Activated naive CD8-positive, alpha-beta T cell treated with anti-CD3 and anti-CD28 coated beads, Interleukin-2, amount 50 U/mL, for 16 hours (primary cell): Measurements from ENCODE around the gene FGD1.
"Not testable (repeated sequence)": the region's sequence is repeated elsewhere in the genome, so short reads cannot be mapped to it uniquely, and the experiment has no call there.

Experiments
- DNase-seq: peaks from one replicate; pipeline ENCODE4 v3.0.0-alpha.2; 2020; ENCODE audit warnings: low read depth, low spot score

Gene FGD1

DNA sequence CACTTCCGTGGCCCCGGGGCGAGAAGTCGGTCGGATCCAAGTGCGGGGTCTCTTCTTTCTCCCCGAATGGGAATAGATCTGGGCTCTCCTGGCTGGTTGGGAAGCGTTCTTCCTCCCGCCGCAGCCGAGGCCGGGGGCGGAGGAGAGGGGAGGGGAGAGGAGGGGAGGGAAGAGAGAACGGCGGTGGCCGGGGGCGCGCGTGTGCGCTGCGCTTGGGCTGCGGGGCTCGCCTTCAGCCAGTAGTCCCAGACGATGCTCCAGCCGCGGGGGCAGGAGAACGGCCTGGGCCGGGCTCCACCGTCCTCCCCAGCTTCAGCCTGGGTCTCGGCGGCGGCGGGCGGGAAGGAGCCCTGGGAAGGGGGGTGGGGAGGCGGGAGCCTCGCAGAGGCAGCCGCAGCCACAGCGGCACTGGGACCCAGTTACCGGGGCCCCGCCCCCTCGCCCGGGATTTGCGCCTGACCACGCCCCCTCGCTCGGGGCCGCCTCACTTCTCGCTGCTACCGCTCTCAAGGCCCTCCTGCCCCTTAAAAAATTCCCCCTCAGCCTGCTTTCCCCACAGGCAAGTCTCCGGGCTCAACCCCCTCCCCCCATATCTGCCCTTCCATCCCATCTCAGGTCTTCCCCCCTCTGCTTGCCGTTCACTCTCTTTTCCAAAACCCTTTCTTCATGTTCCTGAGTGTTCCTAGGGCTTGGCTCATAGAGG lies at the start of gene FGD1:
Gene FGD1, minus strand, starts transcription at position 421 of the 703 bp plus-strand sequence. CDS start 802 bp downstream, outside the sequence.
- peak; percentile 1 for DNase-seq

DNA sequence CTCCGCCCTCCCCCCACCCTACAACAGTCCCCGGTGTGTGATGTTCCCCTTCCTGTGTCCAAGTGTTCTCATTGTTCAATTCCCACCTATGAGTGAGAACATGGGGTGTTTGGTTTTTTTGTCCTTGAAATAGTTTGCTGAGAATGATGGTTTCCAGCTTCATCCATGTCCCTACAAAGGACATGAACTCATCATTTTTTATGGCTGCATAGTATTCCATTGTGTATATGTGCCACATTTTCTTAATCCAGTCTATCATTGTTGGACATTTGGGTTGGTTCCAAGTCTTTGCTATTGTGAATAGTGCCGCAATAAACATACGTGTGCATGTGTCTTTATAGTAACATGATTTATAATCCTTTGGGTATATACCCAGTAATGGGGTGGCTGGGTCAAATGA lies 46.2 kb upstream of the FGD1 start:
- not testable (repeated sequence) for DNase-seq

DNA sequence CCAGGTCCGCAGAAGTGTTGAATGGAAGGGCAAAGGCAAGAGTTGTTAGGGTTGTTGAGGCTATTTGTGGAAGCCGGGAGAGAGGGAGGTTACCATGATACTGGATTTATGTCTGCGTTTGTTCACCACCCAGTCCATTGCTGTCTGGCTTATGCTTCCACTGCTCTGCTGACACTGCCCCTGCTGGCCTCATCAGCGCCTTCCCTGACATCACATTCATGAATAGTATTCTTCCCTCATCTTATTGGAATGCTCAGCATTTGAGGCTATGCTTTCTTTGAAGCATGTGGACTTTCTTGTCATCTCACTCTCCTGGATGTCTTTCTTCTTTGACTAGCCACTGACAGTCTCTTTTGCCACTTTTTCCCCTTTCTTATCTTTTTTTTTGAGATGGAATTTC lies 44.3 kb upstream of the FGD1 start:
- no peak for DNase-seq

DNA sequence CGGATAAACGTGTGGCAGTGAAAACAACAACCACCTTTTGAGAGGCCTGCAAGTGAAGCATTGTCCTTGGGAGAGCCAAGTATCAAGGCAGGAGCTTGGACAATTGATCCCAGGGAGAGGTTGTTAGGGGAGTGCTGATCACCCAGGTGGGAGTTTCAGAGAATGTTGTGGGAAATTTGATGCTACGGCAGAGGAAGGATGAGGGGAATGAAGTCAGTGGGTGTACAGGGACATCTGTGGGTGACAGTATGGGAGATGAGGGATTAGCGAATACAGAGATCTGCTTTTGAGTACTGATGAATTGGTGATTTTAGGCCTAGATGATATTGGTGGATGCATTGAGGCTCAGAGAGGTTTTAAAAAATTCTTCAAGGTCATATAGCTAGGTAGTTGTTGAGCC lies 38.2 kb upstream of the FGD1 start:
- no peak for DNase-seq

DNA sequence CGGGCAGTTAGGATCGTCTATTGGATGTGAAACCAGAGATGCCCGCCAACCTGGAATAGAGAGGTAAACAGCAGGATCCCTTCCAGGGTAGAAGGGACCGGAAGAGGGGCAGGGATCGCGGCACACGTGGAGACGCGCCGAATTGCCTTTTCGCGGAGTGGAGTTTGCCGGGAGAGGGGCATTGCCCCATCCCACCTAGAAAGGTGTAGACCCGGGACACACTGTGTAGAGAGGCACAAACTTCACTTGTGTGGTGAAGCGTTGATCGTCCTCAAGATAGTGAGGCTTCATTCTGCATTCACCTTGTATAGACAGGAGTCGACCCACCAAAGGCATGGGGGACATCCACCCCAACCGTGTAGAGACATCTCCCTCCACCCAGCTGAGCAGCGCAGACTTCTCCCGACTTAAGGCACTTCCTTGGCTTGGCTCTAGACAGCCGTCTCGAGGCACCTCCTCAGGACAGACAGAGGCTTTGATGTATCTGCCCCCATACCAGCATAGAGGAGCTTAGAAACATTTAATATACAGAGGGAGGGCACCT lies 34.4 kb upstream of the FGD1 start:
- DNase-seq = no peak

GRCh38 chrX:54529552-54530356 lies 33.7 kb upstream of the FGD1 start, which contains the start of gene GNL3L:
Gene GNL3L, plus strand, starts transcription at chrX:54530219. Its CDS starts 2,348 bp downstream, at chrX:54532567.
- peak; percentile 58 for DNase-seq

GRCh38 chrX:54529151-54529550 lies 33.1 kb upstream of the FGD1 start:
- no peak for DNase-seq

- no peak for DNase-seq
Measured at GRCh38 chrX:54509400-54509799, 13.4 kb upstream of the FGD1 start.

- no peak for DNase-seq
Measured at GRCh38 chrX:54496936-54497335, 902 bp upstream of the FGD1 start.

DNA sequence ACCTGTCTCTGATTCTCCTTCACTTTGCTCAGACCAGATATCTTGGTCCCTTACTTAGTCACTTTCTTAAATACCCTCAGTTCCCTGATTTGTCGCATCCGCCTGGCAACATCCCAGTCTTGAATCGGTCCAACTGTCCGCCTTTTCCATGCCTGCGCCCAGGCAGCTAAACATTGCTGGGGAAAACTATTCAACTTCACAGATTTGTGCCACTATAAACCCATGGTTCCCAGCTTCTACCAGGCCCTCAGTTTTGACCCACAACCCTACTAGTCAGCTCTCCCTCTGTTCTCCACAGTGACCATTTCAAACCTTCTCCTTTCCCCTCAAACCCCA lies 451 bp upstream of the FGD1 start:
- no peak for DNase-seq

DNA sequence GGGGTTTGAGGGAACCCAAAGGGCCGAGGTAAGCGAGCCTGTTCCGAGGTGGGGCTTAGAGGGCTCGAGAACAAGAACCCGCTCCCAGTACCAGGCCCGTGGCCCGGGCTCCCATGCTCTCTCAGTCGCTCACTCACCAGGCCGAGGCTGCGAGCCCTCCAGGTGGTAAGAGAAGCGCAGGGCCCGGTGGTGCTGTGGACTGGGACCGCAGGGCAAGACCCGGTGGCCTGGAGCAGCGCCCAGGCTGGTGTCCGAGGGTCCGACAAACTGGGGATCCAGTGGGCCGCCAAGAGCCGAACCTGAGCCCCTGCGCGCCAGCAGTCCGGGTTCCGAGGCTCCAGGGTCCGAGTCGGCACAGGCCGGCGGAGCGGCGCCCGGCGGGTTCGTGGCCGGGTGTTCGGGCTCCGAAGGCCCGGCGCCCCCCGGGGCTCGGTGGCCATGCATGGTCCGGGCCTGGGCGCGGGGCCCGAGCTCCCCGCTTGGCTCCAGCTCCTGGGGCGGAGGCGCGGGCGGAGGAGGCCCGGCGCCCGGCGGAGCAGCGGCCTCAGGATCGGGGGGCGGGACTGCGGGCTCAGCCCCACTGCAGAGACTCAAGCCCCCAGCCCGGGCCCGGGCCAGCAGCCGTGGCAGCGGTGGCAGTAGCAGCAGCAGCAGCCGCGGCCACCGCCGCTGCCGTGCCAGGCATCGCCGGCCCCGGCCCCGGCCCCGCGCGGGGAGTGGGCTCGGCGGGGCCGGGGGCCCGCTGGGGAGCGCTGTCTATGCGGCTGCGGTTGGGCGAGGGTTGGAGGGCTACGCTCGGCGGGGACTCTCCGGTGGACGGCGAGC lies 833 bp downstream of the FGD1 start:
- no peak for DNase-seq

GRCh38 chrX:54494166-54494988 lies 1.7 kb downstream of the FGD1 start:
- DNase-seq = no peak

GRCh38 chrX:54492340-54492739 lies 3.7 kb downstream of the FGD1 start:
- no peak for DNase-seq

- DNase-seq = not testable (repeated sequence)
Measured at GRCh38 chrX:54489819-54490218, 6.2 kb downstream of the FGD1 start.

DNA sequence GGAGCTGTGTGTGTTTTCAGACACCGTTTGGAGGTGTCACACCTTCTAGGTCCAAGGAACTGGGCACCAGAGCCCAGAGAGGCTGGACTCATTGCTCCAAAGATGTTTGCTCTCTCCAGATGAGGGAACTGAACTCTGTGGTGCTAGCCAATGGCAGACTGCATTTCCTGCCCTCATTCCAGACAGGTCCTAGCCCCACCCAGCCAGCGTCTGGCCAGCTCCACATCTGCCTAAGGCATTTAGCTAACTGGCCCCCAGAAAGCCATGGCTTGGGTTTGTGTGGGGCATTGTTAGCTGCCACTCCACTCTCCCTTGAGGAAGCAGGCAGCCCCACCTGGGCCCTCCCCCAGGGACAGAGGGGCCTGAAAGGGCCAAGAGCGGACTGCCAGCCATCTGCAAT lies 11.4 kb downstream of the FGD1 start:
- DNase-seq = no peak

DNA sequence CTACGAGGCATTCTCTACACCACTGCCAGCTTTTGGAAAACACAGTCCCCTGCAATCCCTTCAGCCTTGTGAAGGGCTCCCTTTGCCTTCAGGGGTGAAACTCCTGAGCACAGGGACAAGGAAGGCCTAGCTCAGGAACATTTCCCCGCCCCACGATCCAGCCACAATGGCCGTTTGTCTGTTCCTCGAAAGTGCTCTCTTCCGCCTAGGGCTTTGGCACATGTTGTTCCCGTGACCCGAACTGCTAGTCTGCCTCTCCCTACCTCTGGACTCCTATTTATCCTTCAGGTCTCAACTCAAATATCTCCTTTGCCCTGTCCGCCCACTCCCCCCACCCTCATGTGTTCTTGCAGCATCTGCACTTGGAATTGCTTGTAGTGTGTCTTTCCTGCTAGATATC lies 12.1 kb downstream of the FGD1 start:
- no peak for DNase-seq

DNA sequence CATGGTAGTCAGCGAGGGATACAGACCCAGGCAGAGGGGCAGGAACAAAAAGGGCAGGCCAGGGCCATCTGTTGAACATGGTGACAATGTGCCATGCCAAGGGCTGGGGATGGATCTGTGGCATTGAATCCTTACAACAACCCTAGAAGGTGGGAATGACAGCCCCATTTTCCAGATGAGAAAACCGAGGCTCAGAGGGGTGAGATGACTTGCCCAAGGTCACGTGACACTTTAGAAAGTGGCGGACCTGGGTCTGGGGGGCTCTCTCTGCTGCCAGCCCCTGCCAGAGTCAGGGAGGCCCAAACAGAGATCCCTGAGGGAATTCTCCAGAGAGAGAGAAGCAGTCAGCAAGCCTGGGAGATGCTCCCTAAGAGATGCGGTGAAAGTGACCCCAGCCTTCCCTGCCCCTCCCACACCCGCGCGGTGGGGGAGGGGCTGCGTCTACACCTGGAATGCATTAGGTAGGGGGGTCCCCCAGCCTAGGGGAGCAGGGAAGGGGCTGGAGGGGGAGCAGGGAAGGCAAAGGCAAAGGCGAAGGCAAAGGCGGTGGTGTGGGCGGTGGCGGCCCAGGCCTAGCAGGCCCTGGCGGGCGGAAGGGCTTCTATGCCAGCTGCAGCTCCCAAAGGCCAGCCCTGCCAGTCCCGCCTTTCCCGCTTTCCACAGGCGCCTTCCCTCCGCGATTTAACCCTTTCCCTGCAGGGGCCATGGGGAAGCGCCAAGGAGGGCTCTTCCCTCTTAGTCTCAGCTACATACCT lies 13.0 kb downstream of the FGD1 start:
- DNase-seq = no peak

- no peak for DNase-seq
Measured at GRCh38 chrX:54479136-54480111, 16.6 kb downstream of the FGD1 start.
